ENCODE measurements around the gene ADGRL4.
A peak's percentile ranks its signal among the peaks of the same experiment; 100 is the strongest.

The ADGRL4 gene

GRCh38 chr1:79040424-79041082 lies 34.0 kb upstream of the ADGRL4 start:
- no peak overlapping the region for H3K4me3 ChIP-seq (ENCODE audit: low read depth, low read length)
- POLR2A ChIA-PET = no interaction called here
- no peak overlapping the region for H3K27ac ChIP-seq (ENCODE audit: extremely low read depth, low read depth, low read length)
- CTCF ChIA-PET = interaction anchor here (0.7 kb wide), 1 partner anchor 11 kb away, joined by 4 read pairs; no protein-coding TSS in a partner anchor
- TF ChIP-seq ZBTB7A (tag by site-specific recombination; IDR thresholded peaks at IDR 0.05; ENCODE audit: low read depth) = no peak
- TF ChIP-seq ZNF175 (tag by site-specific recombination; IDR thresholded peaks at IDR 0.05) = no peak
- TF ChIP-seq OSR2 (tag by site-specific recombination; IDR thresholded peaks at IDR 0.05) = peak; percentile 26; the same call in 1 of the 2 replicates
- TF ChIP-seq FEZF1 (tag by site-specific recombination; IDR thresholded peaks at IDR 0.05) = peak; percentile 49
- H3K4me1 ChIP-seq (ENCODE audit: control insufficient read depth, insufficient read depth, low read length) = no peaks in the 10 kb centered on the region
- H3K36me3 ChIP-seq (ENCODE audit: control insufficient read depth in 2 of 2, insufficient read depth in 1 of 2, low read length in 2 of 2) = no peaks in the 10 kb centered on the region
- no peaks in the 10 kb centered on the region for H3K9me3 ChIP-seq (ENCODE audit: control insufficient read depth, insufficient read depth, low read depth, low read length)

- Histone ChIP-seq H3K4me3 (ENCODE audit: low read depth, low read length) (no peak overlapping the region), H3K27ac (ENCODE audit: extremely low read depth, low read depth, low read length) (no peak overlapping the region), H3K9me3 (ENCODE audit: control insufficient read depth, insufficient read depth, low read depth, low read length) (no peaks in the 10 kb centered on the region), H3K36me3 (ENCODE audit: control insufficient read depth in 2 of 2, insufficient read depth in 1 of 2, low read length in 2 of 2) (no peaks in the 10 kb centered on the region), H3K4me1 (ENCODE audit: control insufficient read depth, insufficient read depth, low read length) (no peaks in the 10 kb centered on the region)
- TF ChIP-seq ZNF239 (tag by site-specific recombination; IDR thresholded peaks at IDR 0.05) (no peak), ZNF621 (tag by site-specific recombination; IDR thresholded peaks at IDR 0.05) (no peak), ZNF624 (tag by site-specific recombination; IDR thresholded peaks at IDR 0.05) (no peak), ZNF677 (tag by site-specific recombination; IDR thresholded peaks at IDR 0.05) (no peak), TRIM28 (IDR thresholded peaks at IDR 0.05; ENCODE audit: borderline replicate concordance, low read length) (peak; percentile 95; the same call in 1 of the 2 replicates), ZNF837 (tag by site-specific recombination; IDR thresholded peaks at IDR 0.05) (no peak), SETDB1 (IDR thresholded peaks at IDR 0.05; ENCODE audit: insufficient read length, low read length) (peak; percentile 92), ZNF26 (tag by site-specific recombination; IDR thresholded peaks at IDR 0.05) (0 out of 2 replicates have a peak, but pooled peaks have one; percentile 24)
- CTCF ChIA-PET = no interaction called here
- POLR2A ChIA-PET = no interaction called here
Observed at GRCh38 chr1:79037085-79037484, 30.6 kb upstream of the ADGRL4 start.

- CTCF ChIA-PET = no interaction called here
Observed at GRCh38 chr1:79012500-79012899, 6.0 kb upstream of the ADGRL4 start.

More at GRCh38 chr1:79012500-79012899, 6.0 kb upstream of the ADGRL4 start:
- TF ChIP-seq ZBTB6 (tag by site-specific recombination; IDR thresholded peaks at IDR 0.05) = no peak
- no peak for TF ChIP-seq ZNF529 (tag by site-specific recombination; IDR thresholded peaks at IDR 0.05; ENCODE audit: insufficient replicate concordance)
- TF ChIP-seq ZNF362 (tag by site-specific recombination; IDR thresholded peaks at IDR 0.05) = no peak
- TF ChIP-seq MYNN (tag by site-specific recombination; IDR thresholded peaks at IDR 0.05; ENCODE audit: borderline replicate concordance) = no peak
- TF ChIP-seq ZBTB49 (tag by site-specific recombination; IDR thresholded peaks at IDR 0.05; ENCODE audit: low read depth) = no peak
- Histone ChIP-seq H3K27ac (ENCODE audit: extremely low read depth, low read depth, low read length) (no peak overlapping the region), H3K4me3 (ENCODE audit: low read depth, low read length) (no peak overlapping the region), H3K4me1 (ENCODE audit: control insufficient read depth, insufficient read depth, low read length) (no peaks in the 10 kb centered on the region), H3K36me3 (ENCODE audit: control insufficient read depth in 2 of 2, insufficient read depth in 1 of 2, low read length in 2 of 2) (no peaks in the 10 kb centered on the region), H3K9me3 (ENCODE audit: control insufficient read depth, insufficient read depth, low read depth, low read length) (no peaks in the 10 kb centered on the region)
- POLR2A ChIA-PET = no interaction called here
